IMR-90 (cell line): ENCODE results near the gene PMPCA. TPM values are rescaled to one million over a fixed set of nuclear protein-coding genes. Genes with fewer than 3 reads are reported as not detected.
"Not testable (repeated sequence)": the region's sequence is repeated elsewhere in the genome, so short reads cannot be mapped to it uniquely, and the experiment has no call there.

Source experiments
- ATAC-seq: fragments of 200-7000 bp; cut with Tn5 transposase; 2 replicates; pipeline ENCODE4 v1.9.1; 2020; ENCODE audit warnings: low read depth, mild to moderate bottlenecking, moderate library complexity
- BruUV-seq: library from RNA; stranded (reverse); fragments of 400-500 nt; replicated peaks from 2 replicates; lab custom pipeline; 2021; lab: Mats Ljungman, UMichigan
- CTCF ChIA-PET: fragments of 300-600 bp; formaldehyde crosslinking; extraction: SDS; loops from one replicate; lab custom pipeline; 2021; ENCODE audit warnings: antibody characterized with exemption; lab: Yijun Ruan, JAX
- POLR2A ChIA-PET: fragments of 300-600 bp; sonication (Branson Sonifier 250); formaldehyde crosslinking; loops from one replicate; lab custom pipeline; 2022; ENCODE audit warnings: antibody characterized with exemption; ENCODE audit not compliant: unreplicated experiment; lab: Charles Lee
- DNase-seq: peaks from one replicate; pipeline ENCODE4 v3.0.0; 2013
- H2AFZ ChIP-seq: replicated peaks from 2 replicates; pipeline ENCODE3; 2013; ENCODE audit warnings: low read length, mild to moderate bottlenecking; ENCODE audit not compliant: poor library complexity
- H2AK5ac ChIP-seq: 2 replicates; pipeline ENCODE4 v1.6.1; 2013; ENCODE audit warnings: low read depth, low read length, inconsistent platforms
- H2AK9ac ChIP-seq: replicated peaks from 2 replicates; pipeline ENCODE3; 2013; ENCODE audit warnings: mild to moderate bottlenecking, low read depth, low read length, moderate library complexity; ENCODE audit not compliant: poor library complexity
- H2BK120ac ChIP-seq: 2 replicates; pipeline ENCODE4 v1.6.1; 2013; ENCODE audit warnings: low read depth, low read length, inconsistent platforms
- H2BK15ac ChIP-seq: 3 replicates; pipeline ENCODE4 v1.6.1; 2013; ENCODE audit warnings: low read depth, low read length, inconsistent platforms
- H2BK20ac ChIP-seq: 2 replicates; pipeline ENCODE4 v1.6.1; 2013; ENCODE audit warnings: low read depth, mild to moderate bottlenecking, inconsistent platforms, low read length, moderate library complexity
- H2BK5ac ChIP-seq: 2 replicates; pipeline ENCODE4 v1.6.1; 2013; ENCODE audit warnings: mild to moderate bottlenecking, low read depth, low read length, inconsistent platforms; ENCODE audit not compliant: poor library complexity, severe bottlenecking
- H3K14ac ChIP-seq: replicated peaks from 2 replicates; pipeline ENCODE4 v1.6.1; 2013; ENCODE audit warnings: low read depth, low read length, inconsistent platforms
- H3K18ac ChIP-seq: 2 replicates; pipeline ENCODE4 v1.6.1; 2013; ENCODE audit warnings: low read depth, low read length, control low read depth
- H3K23ac ChIP-seq: 2 replicates; pipeline ENCODE4 v1.6.1; 2013; ENCODE audit warnings: low read depth, low read length, inconsistent platforms
- H3K27ac ChIP-seq: 2 replicates; pipeline ENCODE4 v1.5.1; 2013; ENCODE audit warnings: mild to moderate bottlenecking, control low read depth, low read length; ENCODE audit not compliant: insufficient read depth
- H3K27me3 ChIP-seq: 2 replicates; pipeline ENCODE4 v1.6.1; 2013; ENCODE audit warnings: low read length; ENCODE audit not compliant: control insufficient read depth, insufficient read depth
- H3K36me3 ChIP-seq: 2 replicates; pipeline ENCODE4 v1.6.1; 2013; ENCODE audit warnings: low read length, mixed read lengths; ENCODE audit not compliant: control insufficient read depth, insufficient read depth
- H3K4ac ChIP-seq: 2 replicates; pipeline ENCODE4 v1.6.1; 2013; ENCODE audit warnings: low read depth, low read length, inconsistent platforms
- H3K4me1 ChIP-seq: 2 replicates; pipeline ENCODE4 v1.6.1; 2013; ENCODE audit warnings: low read length, mixed read lengths; ENCODE audit not compliant: control insufficient read depth, insufficient read depth
- H3K4me2 ChIP-seq: 2 replicates; pipeline ENCODE4 v1.6.1; 2013; ENCODE audit warnings: low read depth, mild to moderate bottlenecking, control low read depth, low read length, moderate library complexity
- H3K4me3 ChIP-seq: 2 replicates; pipeline ENCODE4 v1.5.1; 2013; ENCODE audit warnings: low read depth, mild to moderate bottlenecking, control low read depth, low read length, moderate library complexity; ENCODE audit not compliant: insufficient read depth
- H3K56ac ChIP-seq: 2 replicates; pipeline ENCODE4 v1.6.1; 2013; ENCODE audit warnings: low read length, inconsistent platforms; ENCODE audit not compliant: insufficient read depth; ENCODE audit errors: extremely low read depth
- H3K79me1 ChIP-seq, 2 experiments: 2 replicates each; pipeline ENCODE4 v1.6.1; 2013; ENCODE audit warnings: low read length in 2 of 2, inconsistent platforms in 1 of 2, low read depth in 1 of 2
- H3K9ac ChIP-seq: 2 replicates; pipeline ENCODE4 v1.6.1; 2013; ENCODE audit warnings: low read depth, low read length, control low read depth
- H3K9me1 ChIP-seq: 2 replicates; pipeline ENCODE4 v1.6.1; 2013; ENCODE audit warnings: low read length, inconsistent platforms; ENCODE audit not compliant: insufficient read depth
- H3K9me3 ChIP-seq: 2 replicates; pipeline ENCODE4 v1.6.1; 2013; ENCODE audit warnings: low read length; ENCODE audit not compliant: control insufficient read depth, insufficient read depth
- H4K20me1 ChIP-seq: 2 replicates; pipeline ENCODE4 v1.6.1; 2013; ENCODE audit warnings: low read length, inconsistent platforms; ENCODE audit not compliant: insufficient read depth
- H4K5ac ChIP-seq: 2 replicates; pipeline ENCODE4 v1.6.1; 2013; ENCODE audit warnings: mild to moderate bottlenecking, low read depth, low read length, control low read depth
- H4K8ac ChIP-seq, 2 experiments: 2 replicates each; pipeline ENCODE4 v1.6.1; 2013; ENCODE audit warnings: low read depth in 2 of 2, low read length in 2 of 2, control low read depth in 1 of 2, inconsistent platforms in 1 of 2
- H4K91ac ChIP-seq: 2 replicates; pipeline ENCODE4 v1.6.1; 2013; ENCODE audit warnings: low read depth, low read length, inconsistent platforms; ENCODE audit not compliant: insufficient read depth
- WGBS, 2 experiments: methylation state at CpG; one replicate each; pipeline versions ENCODE4 v1.1.5 to v1.1.7; 2013; ENCODE audit warnings: missing lambda C conversion rate in 2 of 2; ENCODE audit not compliant: insufficient read length in 1 of 2; ENCODE audit errors: extremely low coverage in 2 of 2; 5-methylcytosine and 5-hydroxymethylcytosine counted together
- dilution Hi-C: fragments of 300-500 bp; cut with HindIII; formaldehyde crosslinking; loops from one replicate; pipeline ENCODE4 v1.14.3; 2018; ENCODE audit warnings: low sequenced_read_pairs; ENCODE audit not compliant: unreplicated experiment
- in situ Hi-C: fragments of 300-500 bp; cut with MboI; formaldehyde crosslinking; loops from 3 replicates; pipeline ENCODE4 v1.14.3; 2019; ENCODE audit warnings: low sequenced_read_pairs, inconsistent platforms, mixed read lengths
- intact Hi-C: fragments of 100-400 bp; cut with micrococcal nuclease; formaldehyde crosslinking; loops from 2 replicates; pipeline ENCODE4 v1.10.0; 2022
- polyA plus RNA-seq, 3 experiments: library from polyadenylated mRNA; depleted of rRNA; stranded (reverse); fragments of >200 nt; gene quantifications; 2 replicates each; pipeline ENCODE4 v1.2.3, GENCODE V29; 2012; ENCODE audit warnings: low replicate concordance in 1 of 3
- total RNA-seq: library from RNA; depleted of rRNA; stranded (reverse); fragments of >200 nt; gene quantifications from 2 replicates; pipeline ENCODE4 v1.2.3, GENCODE V29; 2012

The PMPCA gene
- total and polyA plus RNA-seq, 2 of the 4 experiments (the other 2 are of a cell fraction), result 62.6 to 95.8 TPM

- H3K4ac ChIP-seq, POLR2A ChIA-PET, H2BK15ac ChIP-seq, H3K4me3 ChIP-seq, H3K9ac ChIP-seq, H3K18ac ChIP-seq, H3K4me2 ChIP-seq, H2BK20ac ChIP-seq, H3K27ac ChIP-seq, CTCF ChIA-PET, H4K20me1 ChIP-seq, H4K91ac ChIP-seq, H2AK9ac ChIP-seq, intact Hi-C loops, ATAC-seq, H2AFZ ChIP-seq, H3K27me3 ChIP-seq, H4K8ac ChIP-seq, in situ Hi-C loops, H3K4me1 ChIP-seq, H3K9me3 ChIP-seq, H3K9me1 ChIP-seq, H2AK5ac ChIP-seq, H3K56ac ChIP-seq, H3K79me1 ChIP-seq, DNase-seq, BruUV-seq, H3K23ac ChIP-seq, H2BK120ac ChIP-seq, H4K5ac ChIP-seq, H2BK5ac ChIP-seq, H3K14ac ChIP-seq, dilution Hi-C loops: not testable (repeated sequence)
- 89% methylated on average over 5 of the region's 7 CpGs; no CpG with 5 or more reads in 1 of the 2 experiments for WGBS, 2 experiments
- H3K36me3 ChIP-seq, result peaks cover 64% of the 10 kb centered on the region
Measured at GRCh38 chr9:136425367-136425766, 14.9 kb downstream of the PMPCA start.
